ENCODE measurements around the gene APLP2. TPM values are rescaled to one million over a fixed set of nuclear protein-coding genes. Genes with fewer than 3 reads are reported as not detected.

APLP2 gene
- total and polyA plus RNA-seq, 2 experiments from 2014 or later: 481 to 485 TPM

- H3K4me3 ChIP-seq: no peak overlapping the region
- no peaks in the 10 kb centered on the region for H3K9me3 ChIP-seq (ENCODE audit: low read depth)
- H3K79me2 ChIP-seq: peaks cover 75% of the 10 kb centered on the region
- peaks cover 8% of the 10 kb centered on the region for H3K4me1 ChIP-seq (ENCODE audit: insufficient read depth)
- TF ChIP-seq EZH2 (IDR thresholded peaks at IDR 0.05; ENCODE audit: borderline replicate concordance): no peak
- TF ChIP-seq EZH2phosphoT487 (IDR thresholded peaks at IDR 0.05; ENCODE audit: low read depth, severe bottlenecking, unreplicated experiment): no peak
- no peak for TF ChIP-seq CTCF (IDR thresholded peaks at IDR 0.05; ENCODE audit: poor library complexity)
- H3K9me2 ChIP-seq (replicated peaks; ENCODE audit: insufficient read depth): no peaks in the 10 kb centered on the region
- no peak overlapping the region for H2AFZ ChIP-seq
- no peaks in the 10 kb centered on the region for H3K27me3 ChIP-seq
- no peak for DNase-seq (ENCODE audit: low spot score)
- WGBS (ENCODE audit: low lambda C conversion rate, missing lambda C conversion rate): 80% methylated on average over 7 of the region's 7 CpGs
- no peak overlapping the region for H3K4me2 ChIP-seq
- peaks cover 41% of the 10 kb centered on the region for H4K20me1 ChIP-seq (ENCODE audit: insufficient read depth, poor library complexity, severe bottlenecking)
- no peaks in the 10 kb centered on the region for H3K36me3 ChIP-seq (replicated peaks; ENCODE audit: insufficient read depth, low read depth)
- H3K27ac ChIP-seq: no peak overlapping the region
Measured at GRCh38 chr11:130087294-130087926, 17.7 kb downstream of the APLP2 start.

GRCh38 chr11:130088217-130088616, 18.5 kb downstream of the APLP2 start:
- Histone ChIP-seq H3K79me2 (peaks cover 74% of the 10 kb centered on the region), H3K4me1 (ENCODE audit: insufficient read depth) (peaks cover 8% of the 10 kb centered on the region), H2AFZ (no peak overlapping the region), H3K9me3 (ENCODE audit: low read depth) (no peaks in the 10 kb centered on the region), H3K36me3 (replicated peaks; ENCODE audit: insufficient read depth, low read depth) (no peaks in the 10 kb centered on the region), H3K9me2 (replicated peaks; ENCODE audit: insufficient read depth) (no peaks in the 10 kb centered on the region), H3K27me3 (no peaks in the 10 kb centered on the region), H3K4me3 (no peak overlapping the region), H3K27ac (no peak overlapping the region), H4K20me1 (ENCODE audit: insufficient read depth, poor library complexity, severe bottlenecking) (peaks cover 38% of the 10 kb centered on the region), H3K4me2 (no peak overlapping the region)
- no peak for DNase-seq (ENCODE audit: low spot score)
- WGBS (ENCODE audit: low lambda C conversion rate, missing lambda C conversion rate): 73% methylated on average over 2 of the region's 2 CpGs
- TF ChIP-seq EZH2phosphoT487 (IDR thresholded peaks at IDR 0.05; ENCODE audit: low read depth, severe bottlenecking, unreplicated experiment) (no peak), EZH2 (IDR thresholded peaks at IDR 0.05; ENCODE audit: borderline replicate concordance) (no peak), CTCF (IDR thresholded peaks at IDR 0.05; ENCODE audit: poor library complexity) (no peak)

GRCh38 chr11:130088919-130089673, 19.4 kb downstream of the APLP2 start:
- no peak overlapping the region for H2AFZ ChIP-seq
- H3K27me3 ChIP-seq: no peaks in the 10 kb centered on the region
- H3K4me1 ChIP-seq (ENCODE audit: insufficient read depth): peaks cover 8% of the 10 kb centered on the region
- no peak overlapping the region for H3K4me3 ChIP-seq
- WGBS (ENCODE audit: low lambda C conversion rate, missing lambda C conversion rate): 68% methylated on average over 9 of the region's 9 CpGs
- H3K9me3 ChIP-seq (ENCODE audit: low read depth): no peaks in the 10 kb centered on the region
- no peak overlapping the region for H3K4me2 ChIP-seq
- no peaks in the 10 kb centered on the region for H3K9me2 ChIP-seq (replicated peaks; ENCODE audit: insufficient read depth)
- peaks cover 75% of the 10 kb centered on the region for H3K79me2 ChIP-seq
- TF ChIP-seq EZH2phosphoT487 (IDR thresholded peaks at IDR 0.05; ENCODE audit: low read depth, severe bottlenecking, unreplicated experiment) (no peak), EZH2 (IDR thresholded peaks at IDR 0.05; ENCODE audit: borderline replicate concordance) (no peak), CTCF (IDR thresholded peaks at IDR 0.05; ENCODE audit: poor library complexity) (no peak)
- H3K36me3 ChIP-seq (replicated peaks; ENCODE audit: insufficient read depth, low read depth): no peaks in the 10 kb centered on the region
- H4K20me1 ChIP-seq (ENCODE audit: insufficient read depth, poor library complexity, severe bottlenecking): peaks cover 38% of the 10 kb centered on the region
- no peak overlapping the region for H3K27ac ChIP-seq
- DNase-seq (ENCODE audit: low spot score): no peak

All from hepatocyte (in vitro differentiated cells).